Neuronal stem cell (in vitro differentiated cells): ENCODE data around the gene MAPRE3.

Experiments
- DNase-seq: peaks from one replicate; pipeline ENCODE4 v3.0.0-alpha.2; 2013; ENCODE audit warnings: low spot score
- H2AFZ ChIP-seq: one replicate; pipeline ENCODE4 v1.6.1; 2013; ENCODE audit warnings: mild to moderate bottlenecking, low read length, inconsistent platforms
- H2AK5ac ChIP-seq: 2 replicates; pipeline ENCODE4 v1.6.1; 2013; ENCODE audit warnings: low read depth, mild to moderate bottlenecking, inconsistent platforms, low read length, moderate library complexity, mixed read lengths
- H2BK120ac ChIP-seq: 2 replicates; pipeline ENCODE4 v1.6.1; 2013; ENCODE audit warnings: low read depth, mild to moderate bottlenecking, inconsistent platforms, low read length, moderate library complexity, mixed read lengths
- H2BK12ac ChIP-seq: one replicate; pipeline ENCODE4 v1.6.1; 2013; ENCODE audit warnings: low read length, inconsistent platforms
- H2BK15ac ChIP-seq: 2 replicates; pipeline ENCODE4 v1.6.1; 2013; ENCODE audit warnings: mild to moderate bottlenecking, low read length, inconsistent platforms, mixed read lengths
- H2BK5ac ChIP-seq: one replicate; pipeline ENCODE4 v1.6.1; 2013; ENCODE audit warnings: inconsistent platforms, mild to moderate bottlenecking, low read length, moderate library complexity
- H3K14ac ChIP-seq: one replicate; pipeline ENCODE4 v1.6.1; 2013; ENCODE audit warnings: low read length, inconsistent platforms
- H3K18ac ChIP-seq: 2 replicates; pipeline ENCODE4 v1.6.1; 2013; ENCODE audit warnings: low read length, inconsistent platforms
- H3K23ac ChIP-seq: 2 replicates; pipeline ENCODE4 v1.6.1; 2013; ENCODE audit warnings: low read depth, mild to moderate bottlenecking, mixed read lengths, low read length, inconsistent platforms; ENCODE audit not compliant: poor library complexity
- H3K27ac ChIP-seq: replicated peaks from 3 replicates; pipeline ENCODE4 v1.5.1; 2013; ENCODE audit warnings: low read length, inconsistent platforms
- H3K27me3 ChIP-seq, 3 experiments: 2 replicates each; pipeline ENCODE4 v1.6.1; 2013; ENCODE audit warnings: low read length in 3 of 3, mild to moderate bottlenecking in 2 of 3, inconsistent platforms in 1 of 3, low read depth in 1 of 3, mixed read lengths in 1 of 3, moderate library complexity in 1 of 3; ENCODE audit not compliant: control insufficient read depth in 3 of 3, insufficient read depth in 3 of 3
- H3K36me3 ChIP-seq, 2 donors: replicated peaks in 1 of 2; 2 replicates each; pipeline ENCODE4 v1.6.1; 2013; ENCODE audit warnings: low read length in 2 of 2; ENCODE audit not compliant: control insufficient read depth in 2 of 2, insufficient read depth in 2 of 2
- H3K4ac ChIP-seq: 2 replicates; pipeline ENCODE4 v1.6.1; 2013; ENCODE audit warnings: inconsistent platforms, mild to moderate bottlenecking, low read length, moderate library complexity
- H3K4me1 ChIP-seq, 2 donors: 1 replicate in 1 of 2; 2 replicates in 1 of 2; pipeline ENCODE4 v1.6.1; 2013; ENCODE audit warnings: low read length in 2 of 2, low read depth in 1 of 2; ENCODE audit not compliant: control insufficient read depth in 2 of 2, insufficient read depth in 1 of 2
- H3K4me2 ChIP-seq: one replicate; pipeline ENCODE4 v1.6.1; 2013; ENCODE audit warnings: mild to moderate bottlenecking, low read length, inconsistent platforms; ENCODE audit not compliant: insufficient read depth, poor library complexity, severe bottlenecking
- H3K4me3 ChIP-seq, 2 donors: 2 replicates each; pipeline ENCODE4 v1.5.1; 2013; ENCODE audit warnings: low read length in 2 of 2, mild to moderate bottlenecking in 2 of 2, inconsistent platforms in 1 of 2, moderate library complexity in 1 of 2
- H3K79me1 ChIP-seq: one replicate; pipeline ENCODE4 v1.6.1; 2013; ENCODE audit warnings: low read depth, mild to moderate bottlenecking, inconsistent platforms, low read length, moderate library complexity
- H3K9ac ChIP-seq: one replicate; pipeline ENCODE4 v1.6.1; 2013; ENCODE audit warnings: mild to moderate bottlenecking, low read depth, low read length, inconsistent platforms; ENCODE audit not compliant: poor library complexity
- H3K9me3 ChIP-seq, 2 donors: replicated peaks in 1 of 2; 2 replicates each; pipeline versions ENCODE3 to v1.6.1; 2013; ENCODE audit warnings: low read length in 2 of 2, mild to moderate bottlenecking in 2 of 2, inconsistent platforms in 1 of 2, low read depth in 1 of 2, mixed read lengths in 1 of 2, moderate library complexity in 1 of 2; ENCODE audit not compliant: control insufficient read depth in 2 of 2, insufficient read depth in 1 of 2
- H4K8ac ChIP-seq: one replicate; pipeline ENCODE4 v1.6.1; 2013; ENCODE audit warnings: low read depth, mild to moderate bottlenecking, inconsistent platforms, low read length, moderate library complexity
- H4K91ac ChIP-seq: one replicate; pipeline ENCODE4 v1.6.1; 2013; ENCODE audit warnings: low read length, low read depth, mild to moderate bottlenecking, inconsistent platforms; ENCODE audit not compliant: poor library complexity
- WGBS, 2 donors: extraction: QIAGEN DNeasy Blood & Tissue Kit; methylation state at CpG; one replicate each; pipeline ENCODE4 v1.1.7; 2013; ENCODE audit warnings: missing lambda C conversion rate in 2 of 2, mixed read lengths in 1 of 2; ENCODE audit not compliant: insufficient read length in 2 of 2, insufficient replicate concordance in 1 of 2; ENCODE audit errors: extremely low coverage in 2 of 2; 5-methylcytosine and 5-hydroxymethylcytosine counted together

The MAPRE3 gene

GRCh38 chr2:27041752-27042151, 71.3 kb downstream of the MAPRE3 start:
- no peak overlapping the region for H3K27ac ChIP-seq
- H4K91ac ChIP-seq, result no peak overlapping the region
- H2BK5ac ChIP-seq, result no peak overlapping the region
- no peak overlapping the region for H3K4ac ChIP-seq
- no peak overlapping the region for H2BK120ac ChIP-seq
- H4K8ac ChIP-seq, result no peak overlapping the region
- DNase-seq, result no peak
- H3K27me3 ChIP-seq, result no peaks in the 10 kb centered on the region
- H3K14ac ChIP-seq, result no peak overlapping the region
- peaks cover 39 to 57% of the 10 kb centered on the region in 2 donors for H3K36me3 ChIP-seq
- H2BK12ac ChIP-seq, result no peak overlapping the region
- H3K23ac ChIP-seq, result no peak overlapping the region
- no peaks in the 10 kb centered on the region for H3K9me3 ChIP-seq
- H3K4me2 ChIP-seq, result no peak overlapping the region
- H2AFZ ChIP-seq, result no peak overlapping the region
- H3K4me3 ChIP-seq, result no peak overlapping the region
- H2AK5ac ChIP-seq, result no peak overlapping the region
- H3K4me1 ChIP-seq, result no peaks in the 10 kb centered on the region
- no peak overlapping the region for H2BK15ac ChIP-seq
- no CpG with 5 or more reads among the region's 5 CpGs for WGBS, 2 donors
- H3K18ac ChIP-seq, result no peak overlapping the region
- no peaks in the 10 kb centered on the region for H3K79me1 ChIP-seq
- no peak overlapping the region for H3K9ac ChIP-seq

- H3K27me3 ChIP-seq, result no peaks in the 10 kb centered on the region
- no peak overlapping the region for H4K91ac ChIP-seq
- DNase-seq, result no peak
- no peak overlapping the region for H2BK5ac ChIP-seq
- no peaks in the 10 kb centered on the region for H3K79me1 ChIP-seq
- H3K9ac ChIP-seq, result no peak overlapping the region
- WGBS, 2 donors, result no CpG with 5 or more reads among the region's 10 CpGs
- H3K4me3 ChIP-seq, result no peak overlapping the region
- no peak overlapping the region for H3K23ac ChIP-seq
- H2BK12ac ChIP-seq, result no peak overlapping the region
- H2AK5ac ChIP-seq, result no peak overlapping the region
- no peak overlapping the region for H2BK120ac ChIP-seq
- H3K4me1 ChIP-seq, result no peaks in the 10 kb centered on the region
- H3K27ac ChIP-seq, result no peak overlapping the region
- no peak overlapping the region for H3K4me2 ChIP-seq
- no peak overlapping the region for H3K4ac ChIP-seq
- no peak overlapping the region for H4K8ac ChIP-seq
- no peak overlapping the region for H2BK15ac ChIP-seq
- no peak overlapping the region for H2AFZ ChIP-seq
- no peak overlapping the region for H3K14ac ChIP-seq
- no peaks in the 10 kb centered on the region for H3K9me3 ChIP-seq
- H3K36me3 ChIP-seq, result peaks cover 35 to 52% of the 10 kb centered on the region in 2 donors
- H3K18ac ChIP-seq, result no peak overlapping the region
Observed at GRCh38 chr2:27042159-27042661, 71.8 kb downstream of the MAPRE3 start.

- Histone ChIP-seq H3K27ac (no peak overlapping the region), H2BK5ac (no peak overlapping the region), H2BK12ac (no peak overlapping the region), H2BK120ac (no peak overlapping the region), H3K14ac (no peak overlapping the region), H3K4me2 (no peak overlapping the region), H3K18ac (no peak overlapping the region), H3K4me3 (no peak overlapping the region), H3K36me3 (peaks cover 30 to 43% of the 10 kb centered on the region in 2 donors), H2BK15ac (no peak overlapping the region), H3K23ac (no peak overlapping the region), H3K9me3 (no peaks in the 10 kb centered on the region), H3K4ac (no peak overlapping the region), H4K8ac (no peak overlapping the region), H2AFZ (no peak overlapping the region), H2AK5ac (no peak overlapping the region), H3K9ac (no peak overlapping the region), H3K4me1 (no peaks in the 10 kb centered on the region), H3K27me3 (no peaks in the 10 kb centered on the region), H3K79me1 (no peaks in the 10 kb centered on the region), H4K91ac (no peak overlapping the region)
- WGBS, 2 donors, result no CpG with 5 or more reads among the region's 7 CpGs
- DNase-seq, result no peak
Observed at GRCh38 chr2:27042985-27043634, 72.7 kb downstream of the MAPRE3 start.

GRCh38 chr2:27049422-27050280, 79.2 kb downstream of the MAPRE3 start:
- Histone ChIP-seq H3K14ac (peak overlapping the region; percentile 90), H3K36me3 (peaks cover 16 to 20% of the 10 kb centered on the region in 2 donors), H3K18ac (peak overlapping the region; percentile 97), H3K23ac (peak overlapping the region; percentile 82), H2AK5ac (peak overlapping the region; percentile 38), H2AFZ (peak overlapping the region; percentile 96), H2BK5ac (peak overlapping the region; percentile 89), H3K9me3 (no peaks in the 10 kb centered on the region), H3K9ac (peak overlapping the region; percentile 95), H3K79me1 (peaks cover 6% of the 10 kb centered on the region), H4K8ac (peak overlapping the region; percentile 26), H2BK15ac (peak overlapping the region; percentile 50), H3K4me3 (peak overlapping the region; percentile 82 to 95), H3K4ac (no peak overlapping the region), H2BK12ac (peak overlapping the region; percentile 98), H3K4me2 (peak overlapping the region; percentile 79), H3K27ac (peak overlapping the region; percentile 86), H3K27me3 (no peaks in the 10 kb centered on the region), H2BK120ac (peak overlapping the region; percentile 79), H4K91ac (peak overlapping the region; percentile 42), H3K4me1 (peaks cover 5 to 7% of the 10 kb centered on the region in 2 donors)
- whole genome bisulfite sequencing, 2 donors, result no CpG with 5 or more reads among the region's 52 CpGs
- DNase-seq, result no peak
